Cardiac fibroblast (primary cell): ENCODE data around the gene IQGAP3.

Experiments used
- DNase-seq, 2 donors: peaks; one replicate each; pipeline versions ENCODE4 v3.0.0 to v3.0.0-alpha.2; 2010; ENCODE audit warnings: low read depth in 2 of 2
- H3K4me3 ChIP-seq, 2 donors: replicated peaks in 1 of 2; 1 replicate in 1 of 2; 2 replicates in 1 of 2; pipeline ENCODE4 v1.5.1; 2011; ENCODE audit warnings: low read depth in 2 of 2, low read length in 2 of 2, mild to moderate bottlenecking in 2 of 2, moderate library complexity in 1 of 2
- TF ChIP-seq, protein P1 (sequence below): IDR thresholded peaks from one replicate; pipeline ENCODE4 v1.5.1; 2011; ENCODE audit warnings: low read depth, mild to moderate bottlenecking, low read length, inconsistent platforms

Gene IQGAP3

DNA sequence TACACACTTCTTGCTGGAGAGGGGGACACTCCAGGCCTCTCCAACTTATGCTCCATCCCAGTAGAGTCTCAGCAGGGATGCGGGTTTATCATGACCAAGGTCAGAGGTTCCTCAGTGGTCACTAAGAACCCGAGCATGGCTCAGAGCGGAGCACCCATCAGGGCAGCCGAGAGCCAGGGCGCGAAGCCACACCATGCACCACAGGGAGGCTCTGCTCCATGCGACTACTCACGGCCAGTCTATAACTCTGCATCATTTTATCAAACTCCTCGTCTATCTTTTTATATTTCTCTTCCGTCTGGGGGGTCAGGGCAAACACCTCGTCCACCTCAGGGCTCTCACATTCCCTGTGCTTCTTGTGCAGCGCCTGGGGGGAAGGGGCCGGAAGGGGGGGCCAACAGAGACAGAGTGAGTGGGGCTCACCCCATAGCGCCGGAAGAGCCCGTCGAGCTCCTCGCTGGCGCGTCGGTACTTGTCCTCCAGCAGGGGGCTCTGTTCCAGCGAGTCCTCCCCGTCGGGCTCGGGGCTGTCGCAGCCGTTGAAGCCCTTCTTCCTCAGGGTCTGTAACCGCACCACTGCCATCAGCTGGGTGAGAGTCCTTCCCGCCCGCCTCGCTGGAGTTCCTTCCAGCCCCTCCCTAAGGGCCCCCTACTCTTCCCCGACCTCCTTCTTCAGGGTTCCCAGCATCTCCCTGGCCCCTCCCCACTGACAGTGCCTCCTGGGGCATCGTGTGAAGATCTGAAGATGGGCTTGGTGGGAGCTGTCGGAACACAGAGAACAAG, 91.8 kb downstream of the IQGAP3 start:
- TF ChIP-seq, protein P1, sequence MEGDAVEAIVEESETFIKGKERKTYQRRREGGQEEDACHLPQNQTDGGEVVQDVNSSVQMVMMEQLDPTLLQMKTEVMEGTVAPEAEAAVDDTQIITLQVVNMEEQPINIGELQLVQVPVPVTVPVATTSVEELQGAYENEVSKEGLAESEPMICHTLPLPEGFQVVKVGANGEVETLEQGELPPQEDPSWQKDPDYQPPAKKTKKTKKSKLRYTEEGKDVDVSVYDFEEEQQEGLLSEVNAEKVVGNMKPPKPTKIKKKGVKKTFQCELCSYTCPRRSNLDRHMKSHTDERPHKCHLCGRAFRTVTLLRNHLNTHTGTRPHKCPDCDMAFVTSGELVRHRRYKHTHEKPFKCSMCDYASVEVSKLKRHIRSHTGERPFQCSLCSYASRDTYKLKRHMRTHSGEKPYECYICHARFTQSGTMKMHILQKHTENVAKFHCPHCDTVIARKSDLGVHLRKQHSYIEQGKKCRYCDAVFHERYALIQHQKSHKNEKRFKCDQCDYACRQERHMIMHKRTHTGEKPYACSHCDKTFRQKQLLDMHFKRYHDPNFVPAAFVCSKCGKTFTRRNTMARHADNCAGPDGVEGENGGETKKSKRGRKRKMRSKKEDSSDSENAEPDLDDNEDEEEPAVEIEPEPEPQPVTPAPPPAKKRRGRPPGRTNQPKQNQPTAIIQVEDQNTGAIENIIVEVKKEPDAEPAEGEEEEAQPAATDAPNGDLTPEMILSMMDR, result peak; percentile 78
- no peak overlapping the region for H3K4me3 ChIP-seq
- DNase-seq, result peak; percentile 59 to 67

DNA sequence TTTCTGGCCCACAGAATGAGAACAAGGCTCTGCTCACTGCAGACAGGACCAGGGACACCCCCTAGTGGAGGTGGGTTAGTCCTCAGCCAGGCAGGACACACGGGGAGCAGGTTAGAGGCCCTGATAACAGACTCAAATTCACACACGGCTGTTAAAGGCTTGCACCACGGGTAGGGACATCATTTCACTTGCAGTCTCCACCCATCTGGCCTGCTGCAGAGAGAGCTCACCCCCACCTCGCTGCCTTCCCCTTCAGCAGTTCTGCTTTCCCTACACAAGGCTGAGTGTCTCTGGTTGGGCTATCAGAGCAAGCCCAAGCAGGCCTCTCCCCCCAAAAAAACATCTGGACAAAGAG, 92.4 kb downstream of the IQGAP3 start:
- no peak for DNase-seq
- TF ChIP-seq, protein P1, result peak; percentile 31
- H3K4me3 ChIP-seq, result no peak overlapping the region

DNA sequence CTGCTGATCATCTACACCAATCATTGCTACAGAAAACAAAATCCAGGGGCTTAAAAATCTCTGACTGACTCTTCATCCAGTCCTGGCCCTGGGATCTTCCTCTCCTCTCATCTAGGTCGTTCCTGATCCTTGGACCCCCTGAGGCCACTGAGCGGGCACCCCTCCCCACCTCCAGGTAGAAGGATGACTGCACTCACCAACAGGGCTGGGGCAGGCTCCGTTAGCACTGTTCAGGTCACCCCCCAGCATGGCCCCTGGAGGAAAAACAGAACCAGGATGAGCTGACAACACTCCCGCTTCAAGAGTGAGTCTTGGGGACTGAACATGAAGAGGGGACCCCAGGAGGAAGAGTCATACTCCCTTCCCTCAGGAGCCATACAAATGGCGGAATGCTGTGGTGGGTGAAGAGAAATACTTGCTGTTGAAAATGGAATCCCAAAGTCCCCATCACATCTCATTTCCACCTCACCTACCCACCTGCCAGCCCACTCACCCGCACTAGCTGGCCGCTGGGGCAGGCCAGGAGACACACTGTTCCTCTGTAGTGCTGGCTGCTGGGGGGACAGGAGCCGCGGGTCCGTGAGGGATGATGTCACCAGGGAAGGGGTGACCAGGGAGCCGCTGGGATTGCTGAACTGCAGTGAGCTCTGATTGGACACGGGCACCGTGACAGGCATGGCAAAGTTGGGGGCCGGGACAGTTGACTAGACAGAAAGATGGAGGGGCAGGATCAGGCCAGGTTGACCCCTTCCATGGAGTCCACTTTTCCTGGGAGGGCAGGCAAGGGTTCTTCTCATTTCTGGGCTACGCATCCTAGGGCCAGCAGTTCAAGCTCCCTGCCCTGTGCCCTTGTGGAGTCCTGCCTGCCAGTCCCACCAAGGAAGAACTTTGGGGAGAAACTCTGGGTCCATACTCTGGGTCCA, 93.0 kb downstream of the IQGAP3 start:
- no peak overlapping the region for H3K4me3 ChIP-seq
- DNase-seq, result no peak
- TF ChIP-seq, protein P1, result no peak

DNA sequence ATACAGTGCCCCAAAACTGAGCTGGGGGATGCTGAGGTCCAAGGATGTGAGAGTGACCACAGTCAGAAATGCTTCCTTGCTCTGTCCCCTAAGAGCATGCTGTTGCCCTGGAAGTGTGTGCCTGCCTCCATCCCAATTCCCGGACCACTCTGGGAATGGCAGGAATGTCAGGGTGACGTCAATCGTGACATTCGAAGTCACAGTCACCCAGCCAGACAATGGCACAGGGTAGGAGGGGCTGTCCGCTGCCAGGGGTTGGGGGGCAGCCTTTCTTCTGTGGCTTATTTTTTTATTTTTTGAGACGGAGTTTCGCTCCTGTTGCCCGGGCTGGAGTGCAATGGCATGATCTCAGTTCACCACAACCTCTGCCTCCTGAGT, 94.1 kb downstream of the IQGAP3 start:
- TF ChIP-seq, protein P1, result no peak
- H3K4me3 ChIP-seq, result no peak overlapping the region
- no peak for DNase-seq

DNA sequence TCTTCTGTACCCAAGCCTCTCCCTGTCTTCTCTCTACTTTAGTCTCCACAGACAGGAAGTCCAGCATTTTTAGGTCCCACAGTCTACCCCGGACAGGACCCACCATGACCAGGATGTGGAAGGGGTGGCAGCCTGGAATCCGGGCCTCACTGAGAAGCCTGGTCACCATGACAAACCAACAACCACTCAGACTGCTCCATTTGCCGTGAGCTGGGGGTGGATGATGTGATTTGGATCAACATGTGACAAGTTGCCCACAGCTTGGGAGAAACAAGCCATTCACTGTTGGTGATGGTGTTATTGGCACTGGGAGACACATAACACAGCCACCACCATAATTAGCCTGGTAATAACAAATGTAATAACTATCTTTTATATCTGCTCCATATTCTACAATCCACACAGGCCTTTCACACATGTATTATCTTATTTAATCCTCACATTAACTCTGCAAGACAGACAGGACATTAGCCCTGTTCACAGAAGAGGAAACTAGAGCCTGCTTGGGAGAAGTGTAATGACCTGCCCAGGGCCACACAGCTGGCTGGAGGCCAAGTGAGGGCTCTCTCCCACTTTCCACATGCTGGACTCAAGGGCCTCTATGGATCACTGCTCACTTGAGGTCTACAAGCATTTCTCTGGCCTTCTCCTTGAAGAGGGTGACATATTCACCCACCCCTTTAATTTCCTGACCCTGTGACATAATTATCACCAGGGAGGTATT, 94.7 kb downstream of the IQGAP3 start:
- H3K4me3 ChIP-seq, result no peak overlapping the region
- TF ChIP-seq, protein P1, result no peak
- no peak for DNase-seq

DNA sequence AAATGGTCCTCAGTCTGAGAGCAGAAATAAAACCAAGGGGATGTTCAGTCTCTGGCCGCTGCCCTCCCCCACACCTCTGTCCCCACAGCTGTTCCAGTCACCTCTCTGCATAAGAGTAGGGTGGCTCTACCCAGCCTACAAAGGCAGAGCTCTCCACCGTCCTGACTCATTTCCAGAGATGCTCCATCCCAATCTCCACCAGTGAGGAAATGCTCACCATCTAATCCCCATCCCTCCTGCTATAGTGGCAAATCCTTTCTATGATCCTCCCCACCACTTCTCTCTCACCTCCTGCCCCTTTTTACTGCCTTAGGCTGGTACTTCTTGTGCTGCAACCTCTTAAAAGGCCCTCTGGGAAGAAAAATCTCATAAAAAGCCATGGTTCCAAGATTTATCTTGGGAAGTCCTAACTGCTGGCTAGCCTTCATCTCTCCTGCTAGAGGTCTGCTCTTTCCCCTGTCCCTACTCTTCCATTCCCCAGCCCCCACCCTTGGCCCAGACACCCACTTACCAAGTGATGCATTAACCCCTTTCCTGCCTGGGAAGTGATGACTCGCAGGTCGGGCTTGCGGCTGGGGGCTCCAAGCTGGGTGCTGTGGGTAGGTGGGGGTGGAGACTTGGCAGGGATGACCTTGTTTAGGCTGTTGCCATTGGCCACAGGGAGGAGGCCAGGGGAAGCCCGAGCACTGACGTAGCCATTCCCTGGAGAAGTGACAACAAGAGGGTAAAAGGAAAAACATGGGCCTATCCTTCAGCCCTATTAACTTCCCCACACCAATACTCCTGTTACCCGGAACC, 95.7 kb downstream of the IQGAP3 start:
- peak; percentile 67 to 70 for DNase-seq
- no peak overlapping the region for H3K4me3 ChIP-seq
- TF ChIP-seq, protein P1, result no peak
